SH-SY5Y (cell line): ENCODE results near the gene RALGDS.
"Not testable (repeated sequence)": the region's sequence is repeated elsewhere in the genome, so short reads cannot be mapped to it uniquely, and the experiment has no call there.

Experiments
- GATA2 ChIP-seq: IDR thresholded peaks from 2 replicates; pipeline ENCODE4 v1.6.1; 2011; ENCODE audit warnings: mild to moderate bottlenecking, low read depth, low read length
- GATA3 ChIP-seq: IDR thresholded peaks from 2 replicates; pipeline ENCODE4 v1.6.1; 2011; ENCODE audit warnings: low read depth, mild to moderate bottlenecking, low read length, moderate library complexity

RALGDS gene

DNA sequence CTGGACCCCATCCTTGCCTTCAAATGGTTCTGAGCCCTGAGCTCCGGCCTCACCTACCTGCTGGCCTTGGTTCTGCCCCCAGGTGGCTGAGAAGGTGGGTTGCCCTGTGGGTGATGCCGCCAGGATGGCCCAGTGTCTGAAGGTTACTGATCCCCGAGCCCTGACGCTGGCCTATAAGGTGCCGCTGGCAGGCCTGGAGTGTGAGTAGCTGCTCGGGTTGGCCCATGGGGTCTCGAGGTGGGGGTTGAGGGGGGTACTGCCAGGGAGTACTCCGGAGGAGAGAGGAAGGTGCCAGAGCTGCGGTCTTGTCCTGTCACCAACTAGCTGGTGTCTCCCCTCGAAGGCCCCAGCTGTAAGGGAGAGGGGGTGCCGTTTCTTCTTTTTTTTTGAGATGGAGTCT is 54.0 kb downstream of the RALGDS start:
- TF ChIP-seq GATA3 (no peak), GATA2 (no peak)

DNA sequence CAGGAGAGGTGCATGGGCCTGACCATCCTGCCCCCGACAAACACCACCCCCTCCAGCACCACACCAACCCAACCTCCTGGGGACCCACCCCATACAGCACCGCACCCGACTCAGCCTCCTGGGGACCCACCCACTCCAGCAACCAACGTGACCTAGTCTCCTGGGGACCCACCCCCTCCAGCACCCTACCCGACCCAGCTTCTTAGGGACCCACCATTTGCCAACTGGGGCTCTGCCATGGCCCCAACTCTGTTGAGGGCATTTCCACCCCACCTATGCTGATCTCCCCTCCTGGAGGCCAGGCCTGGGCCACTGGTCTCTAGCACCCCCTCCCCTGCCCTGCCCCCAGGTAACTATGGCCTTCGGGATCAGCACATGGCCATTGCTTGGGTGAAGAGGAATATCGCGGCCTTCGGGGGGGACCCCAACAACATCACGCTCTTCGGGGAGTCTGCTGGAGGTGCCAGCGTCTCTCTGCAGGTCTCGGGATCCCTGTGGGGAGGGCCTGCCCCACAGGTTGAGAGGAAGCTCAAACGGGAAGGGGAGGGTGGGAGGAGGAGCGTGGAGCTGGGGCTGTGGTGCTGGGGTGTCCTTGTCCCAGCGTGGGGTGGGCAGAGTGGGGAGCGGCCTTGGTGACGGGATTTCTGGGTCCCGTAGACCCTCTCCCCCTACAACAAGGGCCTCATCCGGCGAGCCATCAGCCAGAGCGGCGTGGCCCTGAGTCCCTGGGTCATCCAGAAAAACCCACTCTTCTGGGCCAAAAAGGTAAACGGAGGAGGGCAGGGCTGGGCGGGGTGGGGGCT is 54.7 kb downstream of the RALGDS start:
- TF ChIP-seq GATA3 (no peak), GATA2 (no peak)

DNA sequence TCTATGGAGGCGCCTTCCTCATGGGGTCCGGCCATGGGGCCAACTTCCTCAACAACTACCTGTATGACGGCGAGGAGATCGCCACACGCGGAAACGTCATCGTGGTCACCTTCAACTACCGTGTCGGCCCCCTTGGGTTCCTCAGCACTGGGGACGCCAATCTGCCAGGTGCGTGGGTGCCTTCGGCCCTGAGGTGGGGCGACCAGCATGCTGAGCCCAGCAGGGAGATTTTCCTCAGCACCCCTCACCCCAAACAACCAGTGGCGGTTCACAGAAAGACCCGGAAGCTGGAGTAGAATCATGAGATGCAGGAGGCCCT is 56.0 kb downstream of the RALGDS start:
- TF ChIP-seq GATA2 (no peak), GATA3 (no peak)

DNA sequence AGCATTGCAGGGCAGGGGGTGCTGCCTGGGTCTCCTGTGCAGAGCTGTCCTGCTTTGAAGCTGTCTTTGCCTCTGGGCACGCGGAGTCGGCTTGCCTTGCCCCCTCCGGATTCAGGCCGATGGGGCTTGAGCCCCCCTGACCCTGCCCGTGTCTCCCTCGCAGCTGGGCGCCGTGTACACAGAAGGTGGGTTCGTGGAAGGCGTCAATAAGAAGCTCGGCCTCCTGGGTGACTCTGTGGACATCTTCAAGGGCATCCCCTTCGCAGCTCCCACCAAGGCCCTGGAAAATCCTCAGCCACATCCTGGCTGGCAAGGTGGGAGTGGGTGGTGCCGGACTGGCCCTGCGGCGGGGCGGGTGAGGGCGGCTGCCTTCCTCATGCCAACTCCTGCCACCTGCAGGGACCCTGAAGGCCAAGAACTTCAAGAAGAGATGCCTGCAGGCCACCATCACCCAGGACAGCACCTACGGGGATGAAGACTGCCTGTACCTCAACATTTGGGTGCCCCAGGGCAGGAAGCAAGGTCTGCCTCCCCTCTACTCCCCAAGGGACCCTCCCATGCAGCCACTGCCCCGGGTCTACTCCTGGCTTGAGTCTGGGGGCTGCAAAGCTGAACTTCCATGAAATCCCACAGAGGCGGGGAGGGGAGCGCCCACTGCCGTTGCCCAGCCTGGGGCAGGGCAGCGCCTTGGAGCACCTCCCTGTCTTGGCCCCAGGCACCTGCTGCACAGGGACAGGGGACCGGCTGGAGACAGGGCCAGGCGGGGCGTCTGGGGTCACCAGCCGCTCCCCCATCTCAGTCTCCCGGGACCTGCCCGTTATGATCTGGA is 56.6 kb downstream of the RALGDS start:
- TF ChIP-seq GATA2 (no peak), GATA3 (no peak)

DNA sequence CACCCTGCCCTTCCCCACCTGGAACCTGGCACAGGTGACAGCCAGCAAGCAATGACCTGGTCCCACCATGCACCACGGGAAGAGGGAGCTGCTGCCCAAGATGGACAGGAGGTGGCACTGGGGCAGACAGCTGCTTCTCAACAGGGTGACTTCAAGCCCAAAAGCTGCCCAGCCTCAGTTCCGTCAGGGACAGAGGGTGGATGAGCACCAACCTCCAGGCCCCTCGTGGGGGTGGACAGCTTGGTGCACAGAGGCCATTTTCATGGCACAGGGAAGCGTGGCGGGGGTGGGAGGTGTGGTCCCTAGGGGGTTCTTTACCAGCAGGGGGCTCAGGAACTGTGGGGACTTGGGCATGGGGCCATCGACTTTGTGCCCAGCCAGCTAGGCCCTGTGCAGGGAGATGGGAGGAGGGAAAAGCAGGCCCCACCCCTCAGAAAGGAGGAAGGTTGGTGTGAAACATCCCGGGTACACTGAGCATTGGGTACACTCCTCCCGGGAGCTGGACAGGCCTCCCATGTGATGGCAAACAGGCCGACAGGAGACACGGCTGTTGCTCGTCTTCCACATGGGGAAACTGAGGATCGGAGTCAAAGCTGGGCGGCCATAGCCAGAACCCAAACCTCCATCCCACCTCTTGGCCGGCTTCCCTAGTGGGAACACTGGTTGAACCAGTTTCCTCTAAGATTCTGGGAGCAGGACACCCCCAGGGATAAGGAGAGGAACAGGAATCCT is 57.4 kb downstream of the RALGDS start:
- no peak for TF ChIP-seq GATA3
- TF ChIP-seq GATA2: no peak

DNA sequence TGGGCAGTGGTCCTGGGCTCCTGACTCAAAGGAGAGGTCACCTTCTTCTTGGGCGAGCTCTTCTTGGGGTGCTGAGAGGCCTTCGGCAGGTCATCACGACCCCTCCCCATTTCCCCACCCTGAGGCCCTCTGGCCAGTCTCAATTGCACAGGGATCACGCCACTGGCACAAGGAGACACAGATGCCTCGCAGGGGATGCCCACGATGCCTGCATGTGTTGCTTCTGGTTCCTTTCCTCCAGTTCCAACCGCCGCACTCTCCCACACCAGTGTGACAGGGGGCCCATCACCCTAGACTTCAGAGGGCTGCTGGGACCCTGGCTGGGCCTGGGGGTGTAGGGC is 57.9 kb downstream of the RALGDS start:
- TF ChIP-seq GATA2 (no peak), GATA3 (no peak)

DNA sequence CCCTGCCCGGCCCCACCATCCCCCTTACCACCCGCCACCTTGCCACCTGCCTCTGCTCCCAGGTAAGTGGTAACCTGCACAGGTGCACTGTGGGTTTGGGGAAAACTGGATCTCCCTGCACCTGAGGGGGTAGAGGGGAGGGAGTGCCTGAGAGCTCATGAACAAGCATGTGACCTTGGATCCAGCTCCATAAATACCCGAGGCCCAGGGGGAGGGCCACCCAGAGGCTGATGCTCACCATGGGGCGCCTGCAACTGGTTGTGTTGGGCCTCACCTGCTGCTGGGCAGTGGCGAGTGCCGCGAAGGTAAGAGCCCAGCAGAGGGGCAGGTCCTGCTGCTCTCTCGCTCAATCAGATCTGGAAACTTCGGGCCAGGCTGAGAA is 59.3 kb downstream of the RALGDS start, which contains the start of gene CEL:
TSS of gene CEL (plus strand) at position 218 of the 382 bp plus-strand sequence. CDS start at position 240, 22 bp downstream.
- TF ChIP-seq GATA2, GATA3: not testable (repeated sequence)

DNA sequence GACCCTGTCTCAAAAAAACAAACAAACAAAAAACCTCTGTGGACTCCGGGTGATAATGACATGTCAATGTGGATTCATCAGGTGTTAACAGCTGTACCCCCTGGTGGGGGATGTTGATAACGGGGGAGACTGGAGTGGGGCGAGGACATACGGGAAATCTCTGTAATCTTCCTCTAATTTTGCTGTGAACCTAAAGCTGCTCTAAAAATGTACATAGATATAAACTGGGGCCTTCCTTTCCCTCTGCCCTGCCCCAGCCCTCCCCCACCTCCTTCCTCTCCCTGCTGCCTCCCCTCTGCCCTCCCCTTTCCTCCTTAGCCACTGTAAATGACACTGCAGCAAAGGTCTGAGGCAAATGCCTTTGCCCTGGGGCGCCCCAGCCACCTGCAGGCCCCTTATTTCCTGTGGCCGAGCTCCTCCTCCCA is 60.6 kb downstream of the RALGDS start:
- TF ChIP-seq GATA2 (no peak), GATA3 (no peak)

DNA sequence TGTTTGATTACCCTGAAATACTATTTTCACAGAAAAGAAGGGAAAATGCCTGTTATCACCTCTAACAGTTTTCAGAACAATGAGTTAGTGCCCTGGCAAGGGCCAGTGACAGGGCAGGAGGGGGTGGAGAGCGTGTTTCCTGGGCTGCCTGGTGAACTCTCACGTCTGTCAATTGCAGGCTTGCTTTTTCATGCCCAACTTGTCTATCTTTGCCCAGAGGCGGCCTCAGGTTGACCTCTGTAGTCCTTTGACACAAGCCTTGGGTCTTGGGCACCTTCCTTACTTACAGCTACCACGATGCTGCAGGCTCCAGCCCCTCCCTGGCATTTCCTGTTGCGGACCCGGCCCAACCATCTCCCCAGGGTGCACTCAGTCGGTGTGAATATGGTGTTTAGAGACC is 61.4 kb downstream of the RALGDS start:
- TF ChIP-seq GATA2 (no peak), GATA3 (no peak)

DNA sequence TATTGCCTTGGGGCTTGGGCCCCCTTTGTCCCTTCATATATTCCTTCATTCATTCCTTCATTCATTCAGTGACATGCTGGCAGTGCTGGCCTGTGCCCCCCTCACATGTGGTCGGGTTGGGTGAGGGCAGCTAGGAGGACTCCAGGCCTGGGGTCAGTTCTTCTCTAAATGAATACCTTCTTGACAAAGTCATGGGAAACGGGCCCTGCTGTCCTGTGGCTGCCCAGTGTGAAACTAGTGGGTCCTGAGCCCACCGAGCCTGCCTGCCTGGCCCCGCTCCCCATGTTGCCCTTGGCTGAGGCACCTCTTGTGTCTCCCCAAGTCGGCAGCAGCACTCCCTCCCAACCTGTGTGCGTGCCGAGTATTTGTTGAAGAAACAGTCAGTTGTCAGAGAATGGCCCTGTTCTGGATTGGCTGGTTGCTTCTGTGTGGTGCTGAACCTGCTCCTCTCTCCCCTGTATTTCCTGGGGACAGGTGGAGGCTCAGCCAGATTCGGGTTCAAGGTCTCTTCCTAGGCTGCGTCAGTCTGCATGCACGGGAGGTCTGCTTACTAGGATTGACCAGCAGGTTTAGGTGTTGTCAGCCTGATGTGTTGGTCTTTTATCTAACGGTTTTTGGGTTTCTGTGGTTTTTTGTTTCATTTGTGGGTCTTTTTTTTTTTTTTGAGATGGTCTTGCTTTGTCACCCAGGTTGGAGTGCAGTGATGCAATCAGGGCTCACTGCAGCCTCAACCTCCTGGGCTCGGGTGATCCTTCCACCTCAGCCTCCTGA is 62.3 kb downstream of the RALGDS start:
- TF ChIP-seq GATA2 (no peak), GATA3 (no peak)

DNA sequence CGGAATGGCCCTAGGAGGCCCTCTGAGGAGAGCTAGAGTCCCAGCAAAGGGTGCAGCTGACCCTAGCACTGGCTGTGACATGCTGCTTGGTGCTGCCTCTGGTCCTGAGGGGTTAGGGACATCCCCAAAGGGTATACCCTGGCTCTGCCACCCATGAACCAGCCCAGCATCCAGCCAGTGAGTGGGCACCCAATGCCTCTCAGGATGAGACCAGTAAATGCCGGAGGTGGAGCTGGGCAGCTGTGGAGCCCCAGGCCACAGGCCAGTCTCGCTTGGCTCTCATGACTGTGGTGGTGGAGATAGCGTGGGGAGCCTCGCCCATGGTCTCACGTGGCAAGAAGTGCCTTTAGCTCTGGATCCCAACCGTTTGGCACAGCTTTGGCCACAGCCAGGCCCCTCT is 63.0 kb downstream of the RALGDS start:
- TF ChIP-seq GATA2 (no peak), GATA3 (no peak)

DNA sequence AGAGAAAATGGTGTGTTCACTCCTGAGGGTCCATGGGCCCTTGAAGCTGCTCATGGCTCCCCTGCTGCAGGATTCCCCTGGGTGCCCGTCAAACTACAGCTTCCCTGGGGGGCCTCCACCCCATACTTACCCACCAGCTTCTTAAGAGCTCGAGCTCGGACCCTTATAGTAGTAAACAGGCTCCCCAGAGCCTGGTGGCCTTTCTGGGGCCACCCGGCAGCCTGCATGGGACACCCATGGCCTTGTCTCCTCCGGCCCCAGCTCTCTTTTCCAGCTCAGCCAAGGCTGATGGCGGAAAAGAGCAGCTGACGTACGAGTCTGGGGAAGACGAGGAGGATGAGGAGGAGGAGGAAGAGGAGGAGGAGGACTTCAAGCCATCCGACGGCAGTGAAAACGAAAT is 63.5 kb downstream of the RALGDS start:
- TF ChIP-seq GATA2 (no peak), GATA3 (no peak)

DNA sequence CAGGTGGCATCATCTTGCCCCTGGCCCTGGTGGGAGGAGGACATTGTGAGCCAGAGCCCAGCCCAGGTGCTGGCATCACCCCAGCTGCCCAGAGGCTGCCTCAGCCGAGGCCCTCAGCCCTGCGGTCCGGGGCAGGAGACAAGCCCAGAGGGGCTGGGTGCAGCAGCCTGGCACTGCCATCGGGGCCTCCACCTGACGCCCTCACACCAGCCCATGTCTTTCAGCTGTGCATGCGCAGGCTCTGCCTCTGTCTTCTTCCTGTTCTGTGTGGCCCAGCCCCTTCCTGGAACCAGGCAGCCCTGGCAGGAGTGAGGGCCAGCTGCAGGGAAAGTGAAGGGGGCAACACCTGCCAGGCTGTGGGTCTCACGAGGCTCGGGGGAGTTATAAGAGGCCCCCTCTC is 64.0 kb downstream of the RALGDS start:
- TF ChIP-seq GATA3: no peak
- TF ChIP-seq GATA2: no peak

DNA sequence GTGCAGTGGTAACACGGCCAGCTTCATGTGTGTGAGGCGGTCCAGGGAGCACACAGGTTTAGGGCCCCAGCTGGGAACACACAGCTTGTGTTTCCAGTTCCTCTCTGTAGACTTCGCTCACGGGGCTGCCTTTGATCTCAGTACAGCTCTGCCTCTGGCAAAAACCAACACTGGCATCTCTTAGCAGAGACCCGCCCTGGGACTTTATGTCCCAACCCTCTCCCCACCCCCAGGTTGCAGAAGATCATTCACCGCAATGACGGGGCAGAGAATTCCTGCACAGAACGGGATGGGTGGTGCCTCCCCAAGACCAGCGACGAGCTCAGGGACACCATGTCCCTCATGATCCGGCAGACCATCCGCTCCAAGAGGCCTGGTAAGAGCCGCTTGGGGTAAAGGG is 64.5 kb downstream of the RALGDS start:
- TF ChIP-seq GATA2 (no peak), GATA3 (no peak)
